B cell (primary cell): ENCODE data around the gene NUDT14.

ENCODE experiments used
- CTCF ChIP-seq: fragments of 200-600 bp; IDR thresholded peaks from one replicate; pipeline ENCODE4 v1.8.0; 2022; ENCODE audit warnings: antibody characterized with exemption, mild to moderate bottlenecking
- EZH2 ChIP-seq: IDR thresholded peaks from 2 replicates; pipeline ENCODE4 v1.6.1; 2012; ENCODE audit warnings: borderline replicate concordance, low read depth, mild to moderate bottlenecking, moderate library complexity, low read length; ENCODE audit not compliant: insufficient read depth, poor library complexity, severe bottlenecking

- TF ChIP-seq CTCF (no peak), EZH2 (no peak)
These were observed 34.0 kb downstream of the NUDT14 start for GRCh38 chr14:105146976-105147635.
